T-helper 1 cell (primary cell): ENCODE measurements around the gene ABCB1.
"Not testable (repeated sequence)": the region's sequence is repeated elsewhere in the genome, so short reads cannot be mapped to it uniquely, and the experiment has no call there.

ENCODE experiments used
- DNase-seq, 5 donors: peaks; one replicate each; pipeline ENCODE4 v3.0.0-alpha.2; 2012 to 2020

The ABCB1 gene

DNA sequence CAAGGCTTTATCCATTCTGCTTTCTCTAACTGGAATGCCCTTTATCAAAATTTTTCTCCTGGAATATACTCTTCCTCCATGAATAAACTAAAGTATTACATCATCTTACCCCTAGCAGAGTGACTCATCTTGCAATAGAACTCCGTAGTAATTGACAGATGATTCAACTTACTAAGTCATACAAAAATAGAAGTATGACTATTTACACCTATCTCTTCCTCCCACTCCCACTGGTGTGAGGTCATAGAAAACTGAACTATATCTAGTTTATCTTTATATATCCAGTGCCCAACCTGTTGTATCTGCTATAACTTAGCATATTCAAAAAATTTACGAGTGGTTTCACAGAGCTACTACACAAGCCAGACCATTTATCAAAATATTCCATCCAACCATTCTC lies 26.1 kb downstream of the ABCB1 start:
- no peak for DNase-seq

DNA sequence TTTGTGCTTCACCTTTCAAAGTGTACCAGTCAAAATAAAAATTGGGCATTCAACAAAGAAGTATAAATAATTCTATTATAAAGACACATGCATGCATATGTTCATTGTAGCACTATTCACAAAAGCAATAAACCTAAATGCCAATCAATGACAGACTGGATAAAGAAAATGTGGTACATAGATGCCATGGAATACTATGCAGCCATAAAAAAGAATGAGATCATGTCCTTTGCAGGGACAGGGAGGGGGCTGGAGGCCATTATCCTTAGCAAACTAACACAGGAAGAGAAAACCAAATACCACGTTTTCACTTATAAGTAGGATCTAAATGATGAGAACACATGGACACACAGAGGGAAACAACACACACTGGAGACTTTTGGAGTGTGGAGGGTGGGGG lies 28.2 kb downstream of the ABCB1 start:
- not testable (repeated sequence) for DNase-seq

DNA sequence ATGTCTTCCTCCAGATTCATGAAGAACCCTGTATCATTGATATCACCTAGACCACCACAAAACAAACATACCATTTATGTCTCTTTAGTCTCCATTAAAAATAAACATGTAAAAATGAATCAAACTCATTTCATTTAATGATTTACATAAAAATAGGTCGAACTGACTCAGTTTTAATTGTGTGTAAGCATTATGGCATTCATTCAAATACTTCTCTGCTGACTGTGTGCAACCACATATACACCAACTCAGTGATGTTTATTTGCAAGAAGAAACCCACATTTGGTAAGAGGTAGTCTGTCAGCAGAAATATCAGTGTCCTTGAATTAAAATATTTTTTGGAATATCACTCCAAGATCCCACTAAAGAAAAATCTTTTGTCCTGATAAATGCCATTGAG lies 30.5 kb downstream of the ABCB1 start:
- no peak for DNase-seq

DNA sequence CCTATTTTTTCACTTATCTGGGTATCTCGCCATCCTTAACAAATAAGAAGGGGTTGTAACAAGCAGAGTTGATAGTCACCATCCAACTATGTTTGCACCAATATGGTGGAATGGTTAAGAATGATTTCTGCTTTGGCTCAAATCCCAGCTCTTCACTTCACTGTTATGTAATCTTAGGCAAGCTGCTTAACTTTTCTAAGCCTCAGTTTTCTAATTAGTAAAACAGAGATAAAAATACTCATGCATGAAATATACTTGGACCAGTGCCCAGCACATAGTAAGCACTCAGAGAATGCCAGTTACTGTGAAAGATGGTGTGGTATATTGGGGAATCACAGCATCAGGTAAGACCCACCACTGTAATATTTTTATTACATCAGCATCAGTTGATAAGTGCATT lies 33.6 kb downstream of the ABCB1 start:
- DNase-seq = no peak

DNA sequence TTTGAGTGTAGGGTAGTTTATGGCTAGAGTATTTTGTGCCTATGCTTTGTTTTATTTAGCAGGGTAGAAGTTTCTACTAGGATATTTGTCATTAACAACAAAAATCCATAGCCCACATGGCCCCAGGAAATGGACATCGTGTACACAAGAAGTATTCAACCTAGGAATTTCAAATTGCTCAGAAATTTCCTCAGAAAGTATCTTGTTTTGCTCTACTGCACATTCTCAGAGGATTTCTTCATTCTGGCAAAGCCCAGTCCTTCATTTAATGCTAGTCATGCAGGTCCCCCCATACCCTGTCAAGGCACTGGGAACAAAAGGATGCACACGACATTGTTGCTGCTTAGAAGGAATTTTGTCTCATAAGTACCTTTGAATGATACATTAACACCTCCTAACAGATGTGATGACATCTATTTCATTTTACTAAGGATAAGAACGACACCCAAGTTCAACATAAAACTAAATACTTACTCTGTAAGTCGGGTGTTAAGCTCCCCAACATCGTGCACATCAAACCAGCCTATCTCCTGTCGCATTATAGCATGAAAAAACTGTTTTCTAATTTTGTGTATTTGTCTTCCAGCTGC lies 34.3 kb downstream of the ABCB1 start:
- DNase-seq = no peak

DNA sequence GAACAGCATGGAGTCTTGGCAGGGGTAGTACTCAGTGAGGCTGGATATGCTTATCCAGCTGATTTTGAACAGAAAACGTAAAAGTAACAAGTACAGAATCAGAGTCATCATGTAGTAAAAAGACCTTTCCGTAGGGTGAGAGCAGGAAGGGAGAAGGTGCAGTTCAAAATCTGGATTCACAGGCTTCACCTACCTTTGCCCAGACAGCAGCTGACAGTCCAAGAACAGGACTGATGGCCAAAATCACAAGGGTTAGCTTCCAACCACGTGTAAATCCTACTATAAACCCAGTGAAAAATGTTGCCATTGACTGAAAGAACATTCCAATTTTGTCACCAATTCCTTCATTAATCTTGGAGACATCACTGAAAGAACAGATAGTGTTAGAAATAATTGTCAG lies 34.8 kb downstream of the ABCB1 start:
- DNase-seq = no peak

DNA sequence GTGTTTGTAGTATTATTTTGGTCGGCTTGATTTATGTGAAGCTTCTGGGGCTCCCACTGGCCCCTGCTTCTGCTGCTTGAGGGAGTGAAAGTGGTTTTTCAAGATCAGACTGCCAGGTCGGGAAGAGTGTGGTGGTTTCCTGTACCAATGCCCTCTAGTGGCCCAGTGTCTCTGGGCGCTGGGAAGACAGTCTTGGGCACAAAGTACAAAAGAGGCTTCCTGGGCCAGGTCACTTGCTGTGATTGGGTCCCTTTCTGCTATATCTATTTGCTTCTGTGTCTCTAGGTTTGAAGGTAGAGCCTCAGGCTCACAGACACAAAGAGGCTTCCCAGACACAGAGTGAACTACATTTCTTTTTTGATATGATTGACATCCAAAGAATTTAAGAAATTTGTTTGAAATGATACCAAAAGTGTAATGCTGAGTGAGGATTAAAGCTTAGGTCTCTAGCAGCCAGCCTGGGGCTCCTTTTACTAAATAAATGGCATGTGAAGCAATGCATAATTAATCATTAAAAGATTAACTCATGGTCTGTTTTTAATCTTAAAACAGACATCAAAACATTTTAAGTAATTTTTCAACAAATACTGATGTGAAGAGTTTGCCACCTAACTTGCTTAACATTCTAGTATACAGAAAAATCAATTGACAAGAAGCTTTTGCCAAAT lies 36.3 kb downstream of the ABCB1 start:
- peak in 1 of 5 donors; percentile 11 for DNase-seq

DNA sequence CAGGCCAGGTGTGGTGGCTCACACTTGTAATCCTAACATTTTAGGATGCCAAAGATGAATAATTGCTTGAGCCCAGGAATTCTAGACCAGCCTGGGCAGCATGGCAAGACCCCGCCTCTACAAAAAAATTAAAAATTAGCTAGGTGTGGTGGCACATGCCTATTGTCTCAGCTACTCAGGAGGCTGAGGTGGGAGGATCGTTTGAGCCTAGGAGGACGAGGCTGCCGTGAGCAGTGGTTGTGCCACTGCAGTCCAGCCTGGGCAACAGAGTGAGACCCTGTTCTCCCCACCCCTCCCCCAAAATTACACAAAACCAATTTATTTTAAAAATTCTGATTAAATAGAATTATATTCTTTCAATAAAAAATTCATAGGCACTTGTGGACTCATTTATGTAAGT lies 39.0 kb downstream of the ABCB1 start:
- DNase-seq = no peak

DNA sequence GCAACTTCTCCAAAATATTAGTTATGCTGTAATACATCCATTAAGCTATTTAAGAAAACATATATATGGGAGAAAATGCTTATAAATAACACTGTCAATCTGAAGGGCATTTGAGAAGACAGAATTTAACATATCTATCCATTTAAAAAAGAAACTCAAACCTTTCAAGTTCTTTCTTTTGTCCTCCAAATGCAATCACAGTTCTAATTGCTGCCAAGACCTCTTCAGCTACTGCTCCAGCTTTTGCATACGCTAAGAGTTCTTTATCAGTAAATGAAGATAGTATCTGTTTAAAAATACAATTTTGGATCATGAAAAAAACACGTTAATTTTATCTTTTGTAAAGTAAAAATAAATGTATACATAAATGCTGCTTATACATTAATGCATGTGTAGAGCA lies 39.6 kb downstream of the ABCB1 start:
- no peak for DNase-seq

DNA sequence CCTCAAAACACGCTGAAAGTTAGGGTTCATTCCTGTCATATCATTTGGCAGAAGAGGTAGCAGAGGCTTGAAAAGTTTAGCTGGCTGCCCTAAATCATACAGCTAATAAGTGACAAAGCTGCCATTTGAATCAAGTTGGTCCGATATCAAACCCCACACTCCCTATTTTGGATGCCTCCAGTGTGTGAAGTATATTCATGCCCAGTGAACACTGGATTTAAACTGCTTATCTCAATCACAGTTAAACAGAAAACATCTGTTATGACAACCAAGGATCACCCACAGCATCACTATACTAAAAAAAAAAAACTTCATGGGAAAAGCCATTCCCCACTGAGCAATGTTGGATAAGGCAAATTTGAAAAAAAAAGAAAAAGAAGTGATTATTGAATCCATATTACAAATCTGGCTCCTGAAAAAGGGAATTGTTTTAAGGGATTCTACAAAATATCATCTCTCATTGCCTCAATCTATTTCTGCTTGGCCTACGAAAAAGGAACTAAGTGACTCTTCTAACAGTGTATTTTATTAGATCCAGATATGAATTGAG lies 48.3 kb downstream of the ABCB1 start:
- no peak for DNase-seq

DNA sequence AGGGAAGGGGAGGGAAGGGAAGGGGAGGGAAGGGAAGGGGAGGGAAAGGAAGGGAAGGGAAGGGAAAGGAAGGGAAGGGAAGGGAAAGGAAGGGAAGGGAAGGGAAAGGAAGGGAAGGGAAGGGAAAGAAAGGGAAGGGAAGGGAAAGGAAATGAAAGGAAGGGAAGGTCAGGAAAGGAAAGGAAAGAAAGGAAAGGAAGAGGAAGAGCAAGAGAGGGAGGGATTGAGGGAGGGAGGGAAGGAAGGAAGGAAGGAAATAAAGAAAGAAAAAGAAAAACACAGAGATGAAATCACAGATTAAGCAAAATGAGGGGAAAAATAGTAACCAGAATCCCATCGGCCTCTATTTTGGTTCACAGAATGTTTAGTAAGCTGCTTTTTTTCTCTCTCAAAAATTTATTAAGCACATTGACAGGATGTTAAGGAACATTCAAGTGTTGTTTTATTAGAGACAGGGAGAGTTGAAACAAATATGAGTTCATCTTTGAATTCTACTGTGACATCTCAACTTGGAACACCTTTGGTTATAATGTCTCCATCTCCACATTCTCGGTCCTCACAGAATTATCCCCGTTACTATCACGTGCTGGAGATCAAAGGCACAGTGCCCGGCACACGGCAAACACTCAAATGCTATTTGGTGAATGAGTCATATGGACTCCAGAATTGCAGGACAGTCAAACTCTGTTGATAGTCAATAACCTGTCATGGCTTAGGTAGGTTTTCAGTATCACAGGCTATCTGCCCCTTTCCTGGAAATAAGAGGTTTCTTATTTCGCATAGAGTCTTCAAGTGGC lies 52.4 kb downstream of the ABCB1 start:
- no peak for DNase-seq

DNA sequence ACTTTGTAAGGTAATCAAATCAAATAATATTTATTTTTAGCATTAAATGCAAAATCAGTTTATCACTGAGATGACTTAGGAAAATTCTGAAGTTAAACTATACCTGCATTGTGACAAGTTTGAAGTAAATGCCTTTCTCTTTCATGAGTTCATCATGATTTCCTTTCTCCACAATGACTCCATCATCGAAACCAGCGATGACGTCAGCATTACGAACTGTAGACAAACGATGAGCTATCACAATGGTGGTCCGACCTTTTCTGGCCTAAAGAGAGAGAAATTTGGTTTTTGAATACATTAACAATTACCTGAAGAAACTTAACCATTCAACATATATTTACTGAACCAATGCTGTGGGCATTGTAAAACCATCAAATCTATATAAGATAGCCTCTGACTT lies 54.9 kb downstream of the ABCB1 start:
- DNase-seq = no peak

DNA sequence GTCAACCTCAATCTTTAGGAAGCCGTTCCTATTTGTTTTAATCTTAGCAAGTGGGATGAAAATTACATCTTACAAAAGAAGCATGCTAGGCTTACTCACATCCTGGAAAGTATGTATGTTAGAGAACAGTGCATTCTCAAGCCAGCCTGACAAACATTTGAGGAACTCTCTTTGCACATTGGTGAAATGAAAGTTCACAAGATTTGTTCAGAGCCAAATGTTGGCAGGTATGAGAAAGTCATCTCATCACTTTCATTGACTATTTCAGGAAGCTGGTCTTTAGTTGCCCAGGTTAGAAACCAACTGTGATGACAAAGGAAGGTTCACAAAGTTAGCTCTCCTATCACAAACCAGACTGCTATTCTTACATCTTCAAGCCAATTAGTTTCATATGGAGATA lies 57.1 kb downstream of the ABCB1 start:
- DNase-seq = no peak

DNA sequence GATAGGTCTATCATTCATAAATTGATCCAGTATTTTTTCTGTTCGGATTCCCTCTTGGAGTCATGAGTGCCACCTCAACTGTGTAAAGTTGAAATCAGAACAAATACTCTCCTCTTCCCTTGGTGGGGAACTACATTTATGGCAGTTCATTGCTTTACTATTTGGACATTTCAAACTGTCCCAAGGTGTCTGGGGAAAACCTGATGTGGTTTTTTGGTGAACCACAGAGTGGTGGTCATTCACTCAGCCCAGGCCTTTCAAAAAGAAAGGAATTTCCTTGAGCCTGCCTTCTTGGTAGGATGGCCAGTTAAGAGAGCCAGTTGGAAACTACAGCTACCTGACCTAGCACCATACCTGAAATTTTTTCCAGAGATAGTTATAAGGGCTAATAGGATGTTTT lies 59.0 kb downstream of the ABCB1 start:
- no peak for DNase-seq

DNA sequence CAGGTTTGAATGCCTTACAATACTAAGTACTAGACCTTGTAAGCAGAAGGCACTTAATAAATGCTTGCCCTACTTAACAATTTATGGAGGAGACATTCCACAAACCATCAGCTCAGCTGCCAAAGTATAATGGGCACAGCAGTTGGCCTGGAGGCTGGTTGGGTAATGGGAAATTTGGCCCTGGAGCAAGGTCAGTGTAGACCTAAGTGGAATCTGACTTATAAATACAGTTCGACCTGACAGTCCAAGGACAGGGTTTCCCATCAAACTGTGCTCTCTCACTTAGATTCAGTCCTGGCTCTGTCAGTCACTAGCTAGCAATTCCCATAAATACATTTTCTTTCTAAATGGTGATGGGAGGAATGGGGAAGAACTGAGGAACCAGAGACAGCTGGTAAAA lies 62.6 kb downstream of the ABCB1 start:
- no peak for DNase-seq

DNA sequence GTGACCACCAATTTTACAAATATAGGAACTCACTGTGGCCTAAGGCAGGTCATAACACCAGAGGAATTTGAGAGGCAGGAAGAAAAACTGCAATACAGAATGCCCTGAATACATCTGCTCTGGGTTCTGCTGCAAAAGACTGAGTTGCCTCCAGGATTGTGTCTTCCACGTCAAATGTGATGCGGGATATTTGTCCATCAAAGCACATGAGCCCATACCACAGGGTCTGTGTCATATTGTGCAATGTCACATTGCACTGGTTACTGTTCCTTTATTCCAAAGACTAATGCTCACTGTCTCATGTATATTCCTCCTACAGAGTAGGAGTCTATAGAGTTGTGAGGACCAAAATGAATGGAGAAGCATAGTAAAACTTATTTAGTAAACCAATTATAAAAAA lies 66.6 kb downstream of the ABCB1 start:
- no peak for DNase-seq

DNA sequence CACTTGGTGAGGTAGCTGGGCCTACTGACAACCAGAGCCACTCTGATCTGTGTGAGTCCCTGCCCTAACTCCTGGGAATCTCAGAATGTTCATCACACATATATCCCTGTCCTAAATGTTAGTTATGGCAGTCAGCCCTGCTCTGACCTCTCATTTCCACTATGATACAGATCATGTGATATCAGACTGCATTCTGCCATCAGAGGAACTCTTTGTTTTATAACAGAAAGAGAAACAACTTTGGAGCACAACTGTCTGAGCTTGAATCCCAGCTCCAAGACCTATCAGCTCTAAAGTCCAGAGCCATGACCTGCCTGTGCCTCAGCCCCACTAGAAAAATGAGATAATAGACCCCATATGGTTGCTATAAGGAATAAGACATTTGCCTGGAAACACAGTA lies 70.6 kb downstream of the ABCB1 start:
- DNase-seq = no peak

DNA sequence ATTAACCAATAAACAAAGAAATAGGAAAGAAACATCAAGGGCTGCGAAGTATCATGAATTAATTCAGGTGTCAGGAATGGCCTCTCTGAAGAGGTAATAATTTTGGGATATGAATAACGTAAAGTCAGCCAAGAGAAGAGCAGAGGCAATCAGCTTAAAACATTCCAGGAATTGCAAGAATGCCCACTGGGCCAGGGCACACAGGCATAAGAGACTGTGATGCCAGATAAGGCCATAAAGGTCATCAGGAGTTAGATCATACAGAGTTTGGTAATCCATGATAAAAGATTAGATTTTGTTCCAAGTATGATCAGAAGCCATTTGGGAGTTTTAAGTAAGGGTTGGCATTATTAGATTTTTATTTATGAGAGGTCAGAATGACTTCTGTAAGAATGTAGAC lies 72.0 kb downstream of the ABCB1 start:
- DNase-seq = no peak

DNA sequence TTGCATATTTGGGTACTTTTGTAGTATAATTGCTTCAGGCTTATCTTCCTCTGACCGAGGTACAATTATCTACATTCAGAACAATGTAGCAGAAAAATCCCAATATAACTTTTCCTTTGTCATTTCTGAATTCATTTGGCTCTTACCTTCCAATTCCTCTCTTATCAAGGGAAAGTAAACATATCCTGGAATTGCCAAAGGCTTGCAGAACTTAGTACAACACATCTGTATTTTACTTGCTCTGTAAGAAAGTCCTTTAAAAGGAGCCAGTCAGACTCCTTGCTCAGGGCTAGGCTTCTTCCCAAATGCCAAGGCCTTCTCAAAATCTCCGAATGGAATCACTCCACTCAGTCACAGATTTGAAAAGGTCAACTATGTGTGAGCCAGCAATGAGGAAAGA lies 81.9 kb downstream of the ABCB1 start:
- no peak for DNase-seq

DNA sequence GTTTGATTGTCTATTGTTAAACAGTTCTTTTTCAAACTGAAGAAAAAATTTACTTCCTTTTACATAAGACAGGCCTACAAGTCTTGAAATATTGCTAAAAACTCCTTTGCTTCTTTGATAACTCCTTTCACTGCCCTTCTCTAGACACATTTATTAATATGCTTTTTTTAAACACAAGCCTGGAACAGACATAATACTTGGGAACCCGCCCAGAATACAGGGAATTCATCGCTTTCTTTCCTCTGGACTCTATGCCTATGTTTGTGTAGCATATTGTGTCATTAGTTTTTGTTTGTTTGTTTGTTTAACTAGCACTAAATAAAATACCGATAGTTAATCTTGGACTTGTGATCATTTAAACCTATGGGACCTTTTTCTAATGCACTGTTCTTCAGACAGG lies 82.8 kb downstream of the ABCB1 start:
- no peak for DNase-seq

DNA sequence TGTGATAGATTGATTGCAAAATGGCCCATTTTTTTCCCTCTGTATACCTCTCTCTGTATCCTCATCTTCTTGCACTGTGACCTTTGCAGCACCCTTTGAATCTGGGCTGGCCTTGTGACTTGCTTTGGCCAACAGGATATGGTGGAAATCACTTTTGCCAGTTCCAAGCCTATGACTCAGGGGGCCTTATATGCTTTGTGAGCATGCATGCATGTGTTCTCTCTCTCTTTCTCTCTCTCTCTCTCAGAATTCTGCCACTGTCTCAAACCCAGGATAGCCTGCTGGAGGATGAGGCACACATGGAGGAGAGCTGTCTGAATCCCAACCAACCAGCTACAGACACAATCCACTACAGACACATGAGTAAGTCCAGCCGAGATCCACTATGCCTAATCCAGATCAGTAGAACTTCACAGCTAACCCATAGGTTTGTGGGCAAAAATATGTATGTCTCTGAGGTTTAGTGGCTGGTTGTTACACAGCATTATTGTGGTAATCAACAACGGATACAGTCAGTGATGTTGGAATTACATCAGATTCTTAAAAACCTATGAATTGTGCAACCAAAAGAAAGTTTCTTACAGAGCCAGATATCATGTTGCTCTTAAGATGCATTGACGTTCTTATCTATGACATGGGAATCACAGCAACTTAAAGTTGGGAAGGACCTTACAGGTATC lies 83.4 kb downstream of the ABCB1 start:
- DNase-seq = no peak

DNA sequence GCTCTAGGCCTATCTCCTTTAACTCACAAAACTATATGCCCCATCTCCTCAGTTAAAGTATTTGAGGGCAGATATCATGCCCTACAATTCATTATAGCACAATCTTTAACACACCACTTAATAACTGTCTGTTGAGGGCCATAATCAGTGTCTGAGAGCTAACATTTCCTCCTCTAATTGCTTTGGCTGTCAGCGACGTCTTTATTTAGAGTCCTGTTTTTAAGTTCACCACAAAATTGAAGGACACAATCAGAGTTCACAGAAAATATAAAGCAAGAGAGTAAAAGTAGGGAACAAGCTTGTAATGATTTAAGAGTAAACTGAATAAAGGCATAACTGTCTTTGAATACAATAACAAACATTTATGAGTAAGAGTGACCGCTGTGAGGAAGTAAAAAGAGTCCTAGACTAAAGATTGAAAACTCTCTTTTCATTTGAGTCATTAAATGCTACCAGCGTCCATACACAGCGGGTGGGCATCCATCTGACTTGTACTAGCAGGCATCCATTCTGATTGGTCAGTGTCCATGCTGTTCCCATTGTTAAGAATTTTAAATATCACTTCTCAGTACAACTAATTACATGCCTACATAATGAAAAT lies 86.8 kb downstream of the ABCB1 start:
- no peak for DNase-seq

DNA sequence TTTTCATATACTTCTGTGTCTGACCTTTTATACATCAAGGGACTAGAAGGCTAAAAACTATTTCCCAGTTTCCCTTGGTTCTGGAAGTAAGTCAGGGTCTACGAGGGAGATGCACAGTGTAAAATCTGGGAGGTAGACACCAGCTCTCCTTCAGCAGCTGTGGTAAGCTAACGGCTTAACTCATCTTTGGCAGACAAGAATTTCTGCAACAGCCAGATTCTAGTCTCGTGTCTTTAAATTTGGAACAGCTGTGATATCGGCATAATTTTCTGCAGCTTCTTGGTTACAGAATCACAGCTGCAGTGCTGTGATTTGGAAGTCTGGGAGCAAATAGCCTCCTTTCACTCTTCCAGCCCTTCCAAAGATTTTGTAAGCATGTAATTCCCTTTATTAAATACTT lies 87.8 kb downstream of the ABCB1 start:
- DNase-seq = no peak
